Heart left ventricle (tissue), 13 donors: ENCODE measurements around the gene BICDL1.

Source experiments
- POLR2A ChIP-seq, 2 donors: fragments of 450-650 bp; IDR thresholded peaks; one replicate each; pipeline ENCODE4 v1.6.1; 2017; ENCODE audit warnings: antibody characterized with exemption in 2 of 2, mild to moderate bottlenecking in 2 of 2, moderate library complexity in 2 of 2
- TF ChIP-seq, protein P1 (sequence below), 12 donors: fragments of 200-600 bp; sonication (generic) in 4 of 12; IDR thresholded peaks; one replicate each; pipeline versions ENCODE4 v1.5.0 to v1.8.0; 2018 to 2022; ENCODE audit warnings: antibody characterized with exemption in 12 of 12, mild to moderate bottlenecking in 5 of 12
- donor health status: ischemic (EF 13 %, LVEDD 7.1; RV severe dilation, severe dysfunction).
- donor health status: DM: no; HTN: yes; CAD: no.
- donor health status: DM: no; HTN: no; CAD: no.
- donor health status: ischemic (EF 25% LVEDD 6.9; RV normal size, moderate dysfunction).
- donor health status: ischemic (EF 25% LVEDD 5.7; RV mildly dilated, moderate dysfunction).
- donor health status: ischemic (EF 35%, LVEDD 5.7; RV mildly dilated, moderate dysfunction).
- donor health status: nonischemic (EF 11% LVEDD 7.7; RV severe dilation, severe dysfunction).
- donor health status: DM: yes; HTN: yes; CAD: no.
- donor health status: PGD.
- donor health status: ischemic (EF 29% LVEDD 5.4; RV normal size, mild dysfunction).
- donor health status: nonischemic (EF 23%, LVEDD 6.1; RV moderate dilation, normal function).

DNA sequence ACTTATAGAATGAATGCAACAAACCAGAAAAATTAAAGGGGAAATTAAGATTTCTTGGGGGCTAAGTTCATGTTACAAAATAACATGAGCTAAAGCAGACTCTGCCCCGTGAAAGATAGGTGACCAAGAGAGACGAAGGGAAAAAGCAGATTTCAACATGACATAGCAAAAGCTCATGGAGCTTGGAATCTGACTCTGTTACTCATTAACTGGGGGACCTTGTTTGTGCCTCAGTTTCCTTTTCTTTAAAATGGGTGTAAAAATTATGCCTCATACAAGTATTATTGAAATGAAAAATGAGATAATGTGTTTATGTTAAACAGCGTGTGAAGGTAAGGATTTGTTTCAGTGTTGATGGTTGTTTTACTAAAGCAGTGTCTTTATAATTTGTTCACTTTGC lies 11.5 kb downstream of the BICDL1 start:
- TF ChIP-seq, protein P1, sequence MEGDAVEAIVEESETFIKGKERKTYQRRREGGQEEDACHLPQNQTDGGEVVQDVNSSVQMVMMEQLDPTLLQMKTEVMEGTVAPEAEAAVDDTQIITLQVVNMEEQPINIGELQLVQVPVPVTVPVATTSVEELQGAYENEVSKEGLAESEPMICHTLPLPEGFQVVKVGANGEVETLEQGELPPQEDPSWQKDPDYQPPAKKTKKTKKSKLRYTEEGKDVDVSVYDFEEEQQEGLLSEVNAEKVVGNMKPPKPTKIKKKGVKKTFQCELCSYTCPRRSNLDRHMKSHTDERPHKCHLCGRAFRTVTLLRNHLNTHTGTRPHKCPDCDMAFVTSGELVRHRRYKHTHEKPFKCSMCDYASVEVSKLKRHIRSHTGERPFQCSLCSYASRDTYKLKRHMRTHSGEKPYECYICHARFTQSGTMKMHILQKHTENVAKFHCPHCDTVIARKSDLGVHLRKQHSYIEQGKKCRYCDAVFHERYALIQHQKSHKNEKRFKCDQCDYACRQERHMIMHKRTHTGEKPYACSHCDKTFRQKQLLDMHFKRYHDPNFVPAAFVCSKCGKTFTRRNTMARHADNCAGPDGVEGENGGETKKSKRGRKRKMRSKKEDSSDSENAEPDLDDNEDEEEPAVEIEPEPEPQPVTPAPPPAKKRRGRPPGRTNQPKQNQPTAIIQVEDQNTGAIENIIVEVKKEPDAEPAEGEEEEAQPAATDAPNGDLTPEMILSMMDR (IDR thresholded peaks at IDR 0.05) = no peak
- TF ChIP-seq POLR2A (IDR thresholded peaks at IDR 0.05) = no peak
